ENCODE results near the gene PACRG. TPM values are rescaled to one million over a fixed set of nuclear protein-coding genes. Genes with fewer than 3 reads are reported as not detected.

Gene PACRG
- total and polyA plus RNA-seq, 2 of the 4 experiments (the other 2 are of a cell fraction), result not detected

GRCh38 chr6:162889303-162889702, 161.5 kb downstream of the PACRG start:
- no peaks in the 10 kb centered on the region for H3K36me3 ChIP-seq (ENCODE audit: control insufficient read depth, insufficient read depth, low read length)
- WGBS, 2 experiments (ENCODE audit: extremely low coverage in 2 of 2, insufficient read length in 1 of 2), result no CpG with 5 or more reads among the region's 1 CpG
- no peak overlapping the region for H4K8ac ChIP-seq (ENCODE audit: low read depth in 2 of 2, low read length in 2 of 2)
- no peaks in the 10 kb centered on the region for H3K4me1 ChIP-seq (ENCODE audit: control insufficient read depth, insufficient read depth, low read length)
- H3K79me1 ChIP-seq (ENCODE audit: low read depth in 1 of 2, low read length in 2 of 2), result no peaks in the 10 kb centered on the region
- in situ Hi-C loops (cut with MboI; ENCODE audit: low sequenced_read_pairs), result no loop called here
- intact Hi-C loops (cut with micrococcal nuclease), result no loop called here
- H2BK5ac ChIP-seq (ENCODE audit: low read depth, low read length, poor library complexity, severe bottlenecking), result no peak overlapping the region
- H3K27me3 ChIP-seq (ENCODE audit: control insufficient read depth, insufficient read depth, low read length), result no peaks in the 10 kb centered on the region
- H3K9ac ChIP-seq (ENCODE audit: low read depth, low read length), result no peak overlapping the region
- BruUV-seq (replicated peaks), result no TSS peak
- no peak overlapping the region for H4K5ac ChIP-seq (ENCODE audit: low read depth, low read length)
- no peaks in the 10 kb centered on the region for H3K9me1 ChIP-seq (ENCODE audit: insufficient read depth, low read length)
- no peak overlapping the region for H2AK5ac ChIP-seq (ENCODE audit: low read depth, low read length)
- ChIA-PET POLR2A (ENCODE audit: unreplicated experiment) (no interaction called here), CTCF (no interaction called here)
- H3K4ac ChIP-seq (ENCODE audit: low read depth, low read length), result no peak overlapping the region
- dilution Hi-C loops (cut with HindIII; ENCODE audit: low sequenced_read_pairs, unreplicated experiment), result no loop called here
- H3K4me2 ChIP-seq (ENCODE audit: low read depth, low read length), result no peak overlapping the region
- no peak overlapping the region for H3K56ac ChIP-seq (ENCODE audit: extremely low read depth, insufficient read depth, low read length)
- no peak overlapping the region for H2BK20ac ChIP-seq (ENCODE audit: low read depth, low read length)
- DNase-seq (no peak), ATAC-seq (ENCODE audit: low read depth) (no peak)
- H4K20me1 ChIP-seq (ENCODE audit: insufficient read depth, low read length), result no peaks in the 10 kb centered on the region
- no peak overlapping the region for H3K27ac ChIP-seq (ENCODE audit: insufficient read depth, low read length)
- no peak overlapping the region for H3K14ac ChIP-seq (replicated peaks; ENCODE audit: low read depth, low read length)
- no peak overlapping the region for H3K18ac ChIP-seq (ENCODE audit: low read depth, low read length)
- no peak overlapping the region for H2BK15ac ChIP-seq (ENCODE audit: low read depth, low read length)
- no peak overlapping the region for H4K91ac ChIP-seq (ENCODE audit: insufficient read depth, low read depth, low read length)
- no peak overlapping the region for H2AFZ ChIP-seq (replicated peaks; ENCODE audit: low read length, poor library complexity)
- no peak overlapping the region for H3K4me3 ChIP-seq (ENCODE audit: insufficient read depth, low read depth, low read length)
- TF ChIP-seq BHLHE40 (IDR thresholded peaks at IDR 0.05; ENCODE audit: low read depth, low read length) (no peak), MXI1 (IDR thresholded peaks at IDR 0.05; ENCODE audit: borderline replicate concordance, low read depth, low read length) (no peak), SMC3 (IDR thresholded peaks at IDR 0.05; ENCODE audit: low read depth, low read length) (no peak), RFX5 (IDR thresholded peaks at IDR 0.05; ENCODE audit: low read depth, low read length) (no peak), NFE2L2 (IDR thresholded peaks at IDR 0.05; ENCODE audit: low read depth, low read length) (no peak), FOS (IDR thresholded peaks at IDR 0.05; ENCODE audit: low read depth, low read length) (no peak)
- TF ChIP-seq, protein P1, sequence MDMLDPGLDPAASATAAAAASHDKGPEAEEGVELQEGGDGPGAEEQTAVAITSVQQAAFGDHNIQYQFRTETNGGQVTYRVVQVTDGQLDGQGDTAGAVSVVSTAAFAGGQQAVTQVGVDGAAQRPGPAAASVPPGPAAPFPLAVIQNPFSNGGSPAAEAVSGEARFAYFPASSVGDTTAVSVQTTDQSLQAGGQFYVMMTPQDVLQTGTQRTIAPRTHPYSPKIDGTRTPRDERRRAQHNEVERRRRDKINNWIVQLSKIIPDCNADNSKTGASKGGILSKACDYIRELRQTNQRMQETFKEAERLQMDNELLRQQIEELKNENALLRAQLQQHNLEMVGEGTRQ (IDR thresholded peaks at IDR 0.05; ENCODE audit: low read depth, low read length), result no peak
- TF ChIP-seq, protein P2, sequence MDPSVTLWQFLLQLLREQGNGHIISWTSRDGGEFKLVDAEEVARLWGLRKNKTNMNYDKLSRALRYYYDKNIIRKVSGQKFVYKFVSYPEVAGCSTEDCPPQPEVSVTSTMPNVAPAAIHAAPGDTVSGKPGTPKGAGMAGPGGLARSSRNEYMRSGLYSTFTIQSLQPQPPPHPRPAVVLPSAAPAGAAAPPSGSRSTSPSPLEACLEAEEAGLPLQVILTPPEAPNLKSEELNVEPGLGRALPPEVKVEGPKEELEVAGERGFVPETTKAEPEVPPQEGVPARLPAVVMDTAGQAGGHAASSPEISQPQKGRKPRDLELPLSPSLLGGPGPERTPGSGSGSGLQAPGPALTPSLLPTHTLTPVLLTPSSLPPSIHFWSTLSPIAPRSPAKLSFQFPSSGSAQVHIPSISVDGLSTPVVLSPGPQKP (IDR thresholded peaks at IDR 0.05; ENCODE audit: borderline replicate concordance, low read depth, low read length), result no peak
- no peak overlapping the region for H2AK9ac ChIP-seq (replicated peaks; ENCODE audit: low read depth, low read length, poor library complexity)
- peaks cover 33% of the 10 kb centered on the region for H3K9me3 ChIP-seq (ENCODE audit: control insufficient read depth, insufficient read depth, low read length)
- no peak overlapping the region for H2BK120ac ChIP-seq (ENCODE audit: low read depth, low read length)
- H3K23ac ChIP-seq (ENCODE audit: low read depth, low read length), result no peak overlapping the region
